HL-60/S4 treated with retinoic acid at 250 ng/mL for 4 days and 3 days (cell line): Measurements from ENCODE around the gene CRADD.

Experiments used
- in situ Hi-C: fragments of 300-500 bp; cut with MboI; formaldehyde crosslinking; loops from 2 replicates; pipeline ENCODE4 v1.7.0; 2022; ENCODE audit warnings: low sequenced_read_pairs

The CRADD gene

DNA sequence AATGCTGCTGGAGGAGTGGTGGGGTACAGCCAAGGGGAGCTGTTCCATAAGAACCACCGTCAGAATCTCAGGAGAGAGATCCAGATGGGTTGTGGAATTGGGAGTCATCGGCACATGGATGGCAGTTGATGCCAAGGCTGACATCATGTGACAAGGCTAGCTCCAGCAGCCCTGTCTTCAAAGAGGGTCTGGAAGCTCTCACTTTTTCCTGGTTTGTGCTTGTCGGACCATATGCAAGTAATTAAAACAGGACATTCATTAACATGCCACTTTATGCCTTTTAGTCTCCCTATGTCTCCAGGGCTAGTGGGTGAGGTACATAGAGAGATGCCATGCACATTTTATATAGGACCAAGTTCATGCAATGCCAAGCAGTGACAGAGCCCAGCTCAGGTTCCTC lies 211.8 kb downstream of the CRADD start:
- in situ Hi-C loops = no loop called here

DNA sequence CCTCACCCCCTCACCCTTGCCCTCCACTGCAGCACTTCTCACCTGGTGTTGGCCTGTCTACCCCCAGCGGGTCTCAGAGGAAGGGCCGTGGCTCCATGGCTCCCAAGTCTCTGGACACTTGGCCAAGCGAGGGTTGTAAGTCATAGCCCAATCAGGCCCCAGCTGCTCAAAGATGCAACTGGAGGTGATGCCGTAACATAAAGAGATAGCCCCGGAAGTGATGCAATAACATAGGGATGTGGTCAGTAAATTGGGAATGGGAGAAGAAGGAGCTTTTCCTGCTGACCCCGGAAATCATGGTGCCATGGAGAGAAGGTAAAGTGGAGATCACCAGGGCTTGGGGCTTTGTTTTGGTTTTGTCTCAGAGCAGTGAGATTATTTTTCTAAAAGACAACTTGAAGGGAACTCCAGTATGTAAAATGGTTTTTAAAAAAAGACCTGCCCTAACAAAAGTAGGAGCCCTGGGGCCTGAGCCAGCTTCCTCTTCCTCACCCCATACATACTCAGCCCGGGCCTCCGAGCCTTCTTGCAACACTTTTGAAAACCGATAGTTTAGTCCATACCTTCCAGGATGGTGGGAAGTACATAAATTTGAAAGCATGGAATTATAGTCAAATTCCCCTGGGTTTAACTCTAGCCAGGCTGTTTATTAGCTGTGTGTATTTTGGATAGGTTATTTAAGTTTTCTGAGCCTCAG lies 212.5 kb downstream of the CRADD start:
- in situ Hi-C loops = no loop called here

DNA sequence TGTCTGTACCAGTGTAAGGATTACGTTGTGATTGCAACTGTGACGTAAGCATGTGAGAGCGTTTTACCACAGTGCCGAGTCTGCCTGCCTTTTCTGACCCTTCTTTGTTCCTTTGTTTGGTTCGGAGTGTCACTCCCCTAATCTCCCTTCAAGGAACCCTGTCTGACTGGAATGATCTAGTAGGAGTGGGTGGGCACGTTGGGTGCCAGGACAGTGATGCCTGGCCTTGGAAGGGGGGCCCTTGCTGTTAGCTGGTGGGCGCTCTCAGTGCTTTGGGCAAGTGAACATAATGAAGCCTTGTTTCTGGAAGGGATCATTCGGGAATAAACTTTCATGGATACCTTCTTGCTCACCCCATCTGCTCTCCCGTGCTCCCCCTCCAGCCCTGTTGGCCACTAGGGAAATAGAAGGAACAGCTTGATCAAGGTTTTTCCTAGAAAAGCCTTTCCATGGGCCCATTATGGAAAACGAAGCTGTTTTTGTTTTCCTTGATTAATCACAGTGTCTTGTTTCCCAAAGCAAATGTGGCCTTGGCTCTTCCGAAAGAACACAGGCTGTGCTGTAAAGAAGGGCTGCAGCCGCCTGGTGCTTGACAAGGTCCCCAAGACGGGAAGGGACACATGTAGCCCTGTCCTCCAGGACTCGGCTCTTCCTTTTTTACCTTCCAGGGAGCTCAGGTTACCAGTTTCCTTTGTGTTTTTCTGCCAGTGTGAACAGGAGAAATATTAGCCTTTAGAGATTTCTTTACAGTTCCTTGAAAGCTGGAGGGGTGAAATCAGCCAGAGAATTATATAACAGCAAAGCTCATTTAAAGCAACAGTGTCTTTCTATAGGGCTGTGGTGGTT lies 215.5 kb downstream of the CRADD start:
- in situ Hi-C loops = no loop called here

DNA sequence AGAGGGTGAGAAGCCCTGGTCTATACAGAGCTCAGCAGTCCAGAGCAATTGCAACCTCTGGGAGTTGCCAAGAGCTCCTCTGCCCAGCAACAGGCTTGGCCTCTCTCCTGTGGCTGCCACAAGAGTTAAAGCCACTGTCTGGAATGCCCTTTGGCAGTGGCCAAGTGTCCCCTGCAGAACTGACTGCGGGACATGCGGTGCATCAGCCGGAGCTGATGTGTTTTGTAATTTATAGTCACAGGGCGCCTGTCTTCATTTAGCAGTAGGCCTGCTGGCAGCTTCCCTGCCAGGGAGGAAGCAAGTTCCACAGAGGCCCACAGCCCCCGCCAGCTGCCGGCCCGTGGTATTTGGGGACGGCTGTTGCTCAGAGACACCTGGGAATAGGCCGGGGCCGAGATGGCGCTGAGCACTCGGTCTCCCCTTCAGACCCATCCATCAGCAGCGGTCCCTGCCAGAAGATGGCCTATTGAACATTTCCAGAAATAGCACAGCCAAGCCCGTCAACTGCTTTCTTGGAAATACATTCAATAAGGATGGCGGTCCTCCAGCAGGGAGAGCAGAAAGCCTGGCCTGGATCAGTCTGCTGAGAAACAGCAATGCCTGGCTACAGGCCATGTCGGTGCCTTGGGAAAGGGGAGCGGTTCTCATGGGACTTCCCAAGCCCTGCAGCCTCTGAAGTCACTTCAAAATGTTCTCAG lies 217.4 kb downstream of the CRADD start:
- in situ Hi-C loops = no loop called here

DNA sequence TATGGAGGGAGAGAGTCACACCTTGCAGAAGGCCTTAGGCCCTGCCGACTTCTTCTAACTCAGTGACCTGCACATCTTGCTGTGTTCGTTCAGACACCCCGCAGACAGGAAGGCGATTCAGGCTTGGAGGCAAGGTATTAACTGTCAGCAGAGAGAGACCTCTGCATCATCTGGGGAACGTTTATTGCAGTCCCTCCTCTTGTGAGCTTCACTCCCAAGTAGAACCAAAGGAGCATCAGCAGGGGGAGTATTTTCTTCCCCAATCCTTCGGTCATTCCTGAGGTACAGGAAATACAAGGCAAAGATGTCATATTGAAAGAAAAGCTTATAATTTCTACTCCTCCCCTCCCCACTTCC lies 217.9 kb downstream of the CRADD start:
- in situ Hi-C loops = no loop called here

DNA sequence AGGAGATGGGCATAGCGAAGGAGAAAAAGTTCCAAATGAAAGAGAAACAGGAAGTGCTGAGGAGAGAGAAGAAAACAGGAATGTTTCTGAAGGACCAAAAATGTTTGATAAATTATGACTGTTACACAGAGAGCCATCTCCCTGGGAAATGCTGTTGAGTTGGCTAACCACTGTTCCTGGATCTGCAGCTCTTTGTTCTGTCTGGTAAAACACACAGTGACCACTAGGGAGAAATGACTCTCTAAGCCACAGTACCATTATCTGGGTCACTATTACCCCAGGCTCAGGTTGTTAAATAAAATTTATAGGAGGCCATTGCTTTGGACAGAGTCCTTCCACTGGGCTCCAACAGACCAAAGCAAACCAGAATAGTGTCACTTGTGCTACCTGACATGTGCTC lies 219.3 kb downstream of the CRADD start:
- in situ Hi-C loops = no loop called here

DNA sequence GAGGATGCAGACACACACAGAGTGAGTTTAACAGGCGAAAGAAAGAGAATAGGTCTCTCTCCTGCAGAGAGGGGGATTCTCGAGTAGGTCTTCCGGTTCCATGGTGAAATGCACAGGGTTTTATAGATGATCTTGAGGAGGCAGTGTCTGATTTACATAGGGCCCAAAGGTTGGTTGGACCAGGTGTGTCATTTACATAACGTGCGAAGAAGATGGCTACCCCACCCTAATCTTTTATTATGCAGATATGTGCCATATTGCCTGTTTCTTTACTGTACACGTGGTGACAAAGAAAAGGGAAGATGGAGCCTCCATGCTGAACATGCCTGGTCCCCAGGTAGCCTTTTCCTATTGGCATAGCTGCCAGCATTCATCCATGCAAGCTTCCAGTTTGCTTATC lies 219.8 kb downstream of the CRADD start:
- in situ Hi-C loops = no loop called here

DNA sequence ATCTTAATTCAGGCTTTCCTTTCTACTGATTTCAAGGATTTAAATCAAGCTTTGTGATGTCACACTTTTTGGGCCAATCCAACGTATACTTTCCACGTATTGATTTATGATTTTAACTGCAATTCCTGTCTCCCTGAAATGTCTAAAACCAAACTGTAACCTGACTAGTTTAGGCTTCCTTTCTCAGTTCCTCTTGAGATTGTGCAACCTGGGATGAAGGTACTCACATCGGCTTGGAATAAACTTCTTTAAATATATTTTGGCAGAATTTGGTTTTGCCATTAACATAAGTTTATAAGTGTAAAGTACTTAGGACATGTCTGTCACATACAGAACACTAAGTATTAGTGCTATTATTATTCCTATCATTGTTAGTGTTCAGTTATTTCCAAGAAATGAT lies 224.6 kb downstream of the CRADD start:
- in situ Hi-C loops = no loop called here

DNA sequence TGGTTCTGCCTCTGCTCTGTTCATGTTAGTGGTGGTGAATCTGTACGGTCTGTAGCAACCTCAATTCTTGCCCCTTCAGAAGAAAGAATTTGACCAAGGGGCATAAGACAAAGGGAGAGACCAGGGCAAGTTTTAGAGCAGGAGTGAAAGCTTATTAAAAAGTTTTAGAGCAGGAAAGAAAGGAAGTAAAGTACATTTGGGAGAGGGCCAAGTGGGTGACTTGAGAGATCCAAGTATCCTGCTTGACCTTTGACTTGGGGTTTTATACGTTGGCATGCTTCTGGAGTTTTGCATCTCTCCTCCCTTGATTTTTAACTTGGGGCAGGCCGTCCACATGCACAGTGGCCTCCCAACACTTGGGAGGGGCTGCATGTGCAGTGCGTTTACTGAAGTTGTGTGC lies 225.0 kb downstream of the CRADD start:
- in situ Hi-C loops = no loop called here

DNA sequence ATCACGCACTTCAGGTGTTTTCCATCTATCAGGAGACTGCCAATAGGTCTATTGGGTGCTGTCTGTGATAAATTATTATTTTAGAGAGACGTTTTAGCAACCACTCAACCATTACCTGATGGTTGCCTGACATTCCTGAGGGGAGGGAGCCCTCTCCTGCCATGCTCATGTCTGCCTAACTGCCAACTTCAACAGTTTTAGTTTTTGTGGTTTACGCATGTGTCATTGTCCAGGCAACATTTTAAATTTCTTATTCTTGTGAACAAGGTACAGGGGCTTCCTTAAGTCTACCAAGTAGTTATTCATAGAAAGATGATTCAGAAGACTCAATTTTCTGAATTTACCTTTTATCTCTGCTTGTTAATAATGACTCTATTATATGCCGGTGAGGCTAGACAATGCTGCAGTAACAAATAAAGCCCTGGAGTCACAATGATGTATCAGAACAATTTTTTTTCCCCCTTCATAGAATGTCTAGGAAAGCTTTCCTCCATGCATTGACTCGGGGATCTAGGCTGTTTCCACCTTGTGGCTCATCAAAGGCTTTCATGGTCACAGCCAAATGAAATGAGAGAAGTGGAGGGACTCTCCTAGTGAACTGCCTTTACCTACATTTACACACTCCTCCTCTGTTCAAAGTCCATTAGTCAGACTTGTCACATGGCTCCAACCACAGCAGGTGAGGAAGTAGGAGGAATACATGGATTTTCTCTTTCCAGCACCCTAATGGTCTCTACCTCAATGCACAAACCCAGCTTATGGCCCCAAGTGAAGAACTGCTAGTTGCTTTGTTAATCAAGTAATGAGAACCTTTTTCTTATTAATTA lies 225.8 kb downstream of the CRADD start:
- in situ Hi-C loops = no loop called here

DNA sequence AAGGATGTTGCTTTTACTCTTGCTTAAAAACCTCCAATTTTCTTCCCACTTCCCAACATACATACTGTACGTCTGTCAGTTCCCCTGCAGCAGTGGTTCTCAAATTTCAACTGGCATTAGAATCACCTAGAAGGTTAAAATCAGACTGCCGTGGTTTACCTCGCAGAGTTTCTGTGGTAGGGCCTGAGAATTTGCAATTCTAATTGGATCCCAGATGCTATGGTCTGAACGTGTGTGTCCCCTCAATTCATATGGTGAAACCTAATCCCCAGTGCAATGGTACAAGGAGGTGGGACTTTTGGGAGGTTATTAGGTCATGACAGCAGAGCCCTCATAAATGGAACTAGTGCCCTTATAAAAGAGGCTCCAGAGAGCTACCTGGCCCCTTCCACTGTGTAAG lies 226.9 kb downstream of the CRADD start:
- in situ Hi-C loops = no loop called here

DNA sequence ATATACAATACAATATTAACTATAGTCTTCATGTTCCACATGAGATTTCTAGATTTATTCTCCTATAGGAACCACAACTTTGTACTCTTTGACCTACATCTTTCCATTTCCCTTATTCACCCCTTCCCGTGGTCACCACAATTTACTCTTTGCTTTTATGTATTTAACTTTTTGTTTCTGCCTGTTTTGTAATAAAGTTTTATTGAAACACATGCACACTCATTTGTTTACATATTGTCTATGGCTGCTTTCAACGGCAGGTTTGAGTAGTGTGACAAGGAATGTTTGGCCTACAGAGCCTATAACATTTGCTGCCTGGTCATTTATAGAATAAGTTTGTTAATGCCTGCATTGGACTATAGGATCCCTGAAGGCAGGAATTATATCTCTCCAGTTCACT lies 231.1 kb downstream of the CRADD start:
- in situ Hi-C loops = no loop called here

DNA sequence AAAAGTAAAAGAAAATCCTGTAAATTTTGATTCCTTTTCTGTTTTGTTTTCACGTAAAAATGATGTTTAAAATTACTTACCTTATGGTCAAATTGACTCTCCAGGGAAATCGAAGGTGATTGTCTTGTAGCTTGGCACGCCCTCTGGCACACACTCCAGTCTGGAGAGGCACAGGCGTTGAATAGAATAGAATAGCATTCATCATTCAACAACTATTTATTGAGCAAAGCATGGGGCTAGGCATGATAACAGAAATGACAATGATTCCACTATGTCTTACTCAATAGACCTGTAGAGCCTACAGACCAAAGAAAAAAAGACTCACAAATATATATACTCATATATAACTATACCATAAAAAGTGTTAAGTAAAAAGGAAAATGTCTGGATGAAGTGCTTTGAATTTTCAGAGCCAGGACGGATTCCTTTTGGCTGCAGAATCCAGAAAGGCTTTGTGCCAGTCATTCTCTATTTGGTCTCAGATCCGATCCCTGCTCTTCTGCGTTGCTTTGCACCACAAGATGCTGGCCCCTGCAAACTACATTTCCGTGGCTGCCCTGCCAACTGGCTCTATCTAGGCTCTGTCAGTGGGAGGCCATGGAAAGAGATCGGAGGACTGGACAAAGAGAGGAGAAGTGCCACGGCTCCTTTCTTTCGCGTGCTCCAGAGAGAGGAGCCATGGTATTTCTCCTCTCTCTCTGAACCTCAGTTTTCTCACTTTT lies 231.8 kb downstream of the CRADD start:
- in situ Hi-C loops = no loop called here

DNA sequence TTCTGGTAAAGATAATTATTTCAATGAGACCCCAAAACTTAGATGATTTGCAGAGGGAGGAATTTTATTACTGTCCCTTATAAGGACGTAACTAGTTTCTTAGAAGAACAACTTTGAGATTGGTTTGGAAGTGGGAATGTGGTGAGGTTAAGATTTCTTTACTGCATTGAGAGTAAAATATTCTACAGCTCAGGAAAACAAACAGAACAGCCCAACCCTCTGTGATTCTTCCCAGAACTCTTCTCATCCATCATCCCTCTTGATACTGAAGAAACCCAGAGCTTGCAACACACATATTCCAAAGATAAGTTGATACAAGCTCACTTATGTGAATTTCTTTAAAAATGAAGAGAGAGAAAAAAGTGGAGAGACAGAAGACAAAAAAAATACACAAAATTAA lies 234.2 kb downstream of the CRADD start:
- in situ Hi-C loops = no loop called here

DNA sequence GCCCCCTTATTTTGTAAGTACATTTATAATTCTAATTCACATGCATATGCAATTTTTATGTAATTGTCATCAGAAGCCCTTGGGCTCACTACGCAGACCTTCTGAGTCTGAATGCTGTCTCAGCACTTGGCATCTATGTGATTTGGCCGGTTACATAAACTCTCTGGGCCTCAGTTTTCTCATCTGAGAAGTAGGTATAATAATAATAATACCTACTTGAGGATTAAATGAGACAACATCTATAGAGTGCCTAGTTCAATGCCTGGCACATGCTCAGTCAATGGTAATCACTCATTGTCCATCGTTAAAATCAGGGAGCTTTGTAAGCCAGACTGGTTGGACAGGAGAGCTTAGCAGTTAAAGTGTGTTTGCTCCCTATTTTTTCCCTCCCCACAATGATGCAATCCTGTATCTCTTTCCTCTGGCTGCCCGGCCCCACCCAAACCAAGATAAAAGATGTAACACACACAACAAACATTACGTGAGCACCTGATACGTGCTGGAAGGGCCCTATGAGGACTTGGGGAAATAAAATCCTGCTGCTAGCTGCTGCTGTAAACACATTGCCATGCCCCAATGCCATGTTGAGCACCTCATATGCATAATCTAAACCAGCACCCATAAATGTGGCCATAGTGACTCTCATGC lies 235.0 kb downstream of the CRADD start:
- in situ Hi-C loops = no loop called here

DNA sequence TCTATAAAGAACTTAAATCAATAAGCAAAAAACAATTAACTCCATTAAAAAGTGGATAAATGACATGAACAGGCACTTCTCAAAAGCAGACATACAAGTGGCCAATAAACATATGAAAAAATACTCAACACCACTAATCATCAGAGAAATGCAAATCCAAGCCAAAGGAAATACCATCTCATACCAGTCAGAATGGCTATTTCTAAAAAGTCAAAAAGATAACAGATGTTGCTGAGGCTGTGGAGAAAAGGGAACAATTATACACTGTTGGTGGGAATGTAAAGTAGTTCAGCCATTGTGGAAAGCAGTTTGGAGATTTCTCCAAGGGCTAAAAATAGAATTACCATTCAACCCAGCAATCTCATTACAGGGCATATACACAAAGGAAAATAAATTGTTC lies 236.7 kb downstream of the CRADD start:
- in situ Hi-C loops = no loop called here

DNA sequence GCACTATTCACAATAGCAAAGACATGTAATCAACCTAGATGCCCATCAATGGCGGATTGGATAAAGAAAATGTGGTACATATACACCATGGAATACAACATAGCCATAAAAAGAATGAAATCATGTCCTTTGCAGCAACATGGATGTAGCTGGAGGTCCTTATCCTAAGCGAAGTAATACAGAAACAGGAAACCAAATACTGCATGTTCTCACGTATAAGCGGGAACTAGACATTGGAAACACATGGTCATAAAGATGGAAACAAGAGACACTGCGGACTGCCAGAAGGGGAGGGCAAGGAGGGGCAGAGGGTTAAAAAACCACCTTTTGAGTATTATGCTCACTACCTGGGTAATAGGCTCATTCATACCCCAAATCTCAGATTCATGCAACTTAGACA lies 237.1 kb downstream of the CRADD start:
- in situ Hi-C loops = no loop called here

DNA sequence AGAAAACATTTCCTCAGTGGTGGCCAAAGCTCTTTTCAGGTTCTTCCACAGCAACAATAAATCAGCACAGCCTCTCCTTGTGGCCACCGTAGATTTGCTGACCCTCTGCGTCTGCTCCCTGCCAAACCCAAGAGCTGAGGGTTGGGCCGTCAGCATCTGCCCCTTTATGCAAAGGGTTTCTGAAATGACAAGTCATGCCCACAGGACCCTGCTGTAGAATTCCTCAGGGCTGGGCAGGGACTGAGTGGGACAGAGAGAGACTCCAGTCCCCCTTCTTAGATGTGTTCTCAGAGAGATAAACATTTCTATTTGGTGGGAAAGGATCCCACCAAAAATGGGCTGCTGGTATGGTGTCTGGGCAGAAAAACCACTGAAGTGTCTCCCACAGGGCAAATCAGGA lies 238.2 kb downstream of the CRADD start:
- in situ Hi-C loops = no loop called here

DNA sequence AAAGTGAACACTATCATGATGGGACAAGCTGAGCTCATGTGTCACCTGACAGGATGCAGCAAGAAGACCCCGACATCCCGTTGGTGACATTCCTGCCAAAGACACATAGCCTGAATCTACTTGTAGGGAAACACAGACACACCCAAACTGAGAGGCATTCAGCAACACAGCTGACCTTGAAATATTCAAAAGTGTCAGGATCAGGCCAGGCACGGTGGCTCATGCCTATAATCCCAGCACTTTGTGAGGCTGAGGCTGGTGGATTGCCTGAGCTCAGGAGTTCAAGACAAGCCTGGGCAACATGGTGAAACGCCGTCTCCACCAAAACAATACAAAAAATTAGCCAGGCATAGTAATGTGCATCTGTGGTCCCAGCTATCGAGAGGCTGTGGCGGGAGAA lies 239.2 kb downstream of the CRADD start:
- in situ Hi-C loops = no loop called here

DNA sequence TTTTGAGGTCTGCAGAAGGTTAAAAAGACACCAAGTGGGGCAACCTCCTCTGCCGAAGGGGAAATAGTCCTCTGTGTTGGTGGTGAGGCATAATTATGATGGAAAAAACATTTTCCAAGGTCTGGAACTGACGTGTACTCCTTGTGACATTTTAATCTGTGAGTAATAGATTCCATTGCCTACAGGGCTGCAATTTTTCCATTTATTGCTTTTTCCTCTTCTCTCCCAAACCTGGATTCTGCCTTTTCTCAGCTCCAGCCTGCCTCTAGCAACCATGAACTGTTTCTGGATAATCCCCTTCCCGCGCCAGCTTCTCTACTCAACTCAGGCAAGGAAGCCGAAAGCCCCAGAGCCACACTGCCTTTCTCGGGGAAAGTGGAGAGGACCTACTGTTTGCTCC lies 241.1 kb downstream of the CRADD start:
- in situ Hi-C loops = no loop called here
